H1 (cell line): ENCODE data around the gene PKD1. TPM values are rescaled to one million over a fixed set of nuclear protein-coding genes. Genes with fewer than 3 reads are reported as not detected.

Source experiments
- CTBP2 ChIP-seq: IDR thresholded peaks from 2 replicates; pipeline ENCODE4 v1.7.0; 2011; ENCODE audit warnings: borderline replicate concordance, mild to moderate bottlenecking, moderate library complexity, mixed read lengths, low read length; ENCODE audit not compliant: insufficient read depth, insufficient read length
- HDAC6 ChIP-seq: IDR thresholded peaks from one replicate; pipeline ENCODE4 v1.7.1; 2012; ENCODE audit warnings: low read depth, mild to moderate bottlenecking, inconsistent platforms, low read length, moderate library complexity
- RAD21 ChIP-seq, 2 experiments: IDR thresholded peaks in 1 of 2; conservative IDR thresholded peaks in 1 of 2; 2 replicates each; pipeline ENCODE4 v1.6.1; 2011; ENCODE audit warnings: low read depth in 2 of 2, low read length in 2 of 2, improper control_type of control experiment in 1 of 2, inconsistent platforms in 1 of 2, mild to moderate bottlenecking in 1 of 2, moderate library complexity in 1 of 2
- SIX5 ChIP-seq: IDR thresholded peaks from 2 replicates; pipeline ENCODE4 v1.6.1; 2011; ENCODE audit warnings: mild to moderate bottlenecking, low read depth, low read length
- SUZ12 ChIP-seq: fragments of 200-600 bp; sonication (generic); IDR thresholded peaks from 2 replicates; pipeline ENCODE4 v1.6.1; 2012; ENCODE audit warnings: mild to moderate bottlenecking, inconsistent platforms, low read length, moderate library complexity, mixed read lengths
- TEAD4 ChIP-seq: IDR thresholded peaks from 2 replicates; pipeline ENCODE4 v1.6.1; 2012; ENCODE audit warnings: low read depth, low read length, inconsistent platforms, mixed read lengths
- polyA plus RNA-seq, 7 experiments: library from polyadenylated mRNA; depleted of rRNA in 3 of 7; stranded (reverse) in 5 of 7; unstranded in 2 of 7; fragments of >200 nt in 5 of 7; fragments of 200-250 nt in 2 of 7; gene quantifications; 1 replicate in 5 of 7; 2 replicates in 1 of 7; 4 replicates in 1 of 7; pipeline versions ENCODE4 v1.2.1 to v1.2.3, GENCODE V29; 2011 to 2013; ENCODE audit warnings: missing spikeins in 2 of 7, mixed read lengths in 2 of 7
- total RNA-seq: library from RNA; stranded (reverse); fragmentation: NEBNext Ultra II Directional; extraction: Animal tissue kit (Norgen Biotek cat#: 25700); gene quantifications from 2 replicates; pipeline ENCODE4 v1.2.1, GENCODE V29; 2021

Gene PKD1
- total and polyA plus RNA-seq, 2 of the 8 experiments (the other 6 are each of a cell fraction or from before 2014, with no cell fraction given) = 40.6 to 52.7 TPM

DNA sequence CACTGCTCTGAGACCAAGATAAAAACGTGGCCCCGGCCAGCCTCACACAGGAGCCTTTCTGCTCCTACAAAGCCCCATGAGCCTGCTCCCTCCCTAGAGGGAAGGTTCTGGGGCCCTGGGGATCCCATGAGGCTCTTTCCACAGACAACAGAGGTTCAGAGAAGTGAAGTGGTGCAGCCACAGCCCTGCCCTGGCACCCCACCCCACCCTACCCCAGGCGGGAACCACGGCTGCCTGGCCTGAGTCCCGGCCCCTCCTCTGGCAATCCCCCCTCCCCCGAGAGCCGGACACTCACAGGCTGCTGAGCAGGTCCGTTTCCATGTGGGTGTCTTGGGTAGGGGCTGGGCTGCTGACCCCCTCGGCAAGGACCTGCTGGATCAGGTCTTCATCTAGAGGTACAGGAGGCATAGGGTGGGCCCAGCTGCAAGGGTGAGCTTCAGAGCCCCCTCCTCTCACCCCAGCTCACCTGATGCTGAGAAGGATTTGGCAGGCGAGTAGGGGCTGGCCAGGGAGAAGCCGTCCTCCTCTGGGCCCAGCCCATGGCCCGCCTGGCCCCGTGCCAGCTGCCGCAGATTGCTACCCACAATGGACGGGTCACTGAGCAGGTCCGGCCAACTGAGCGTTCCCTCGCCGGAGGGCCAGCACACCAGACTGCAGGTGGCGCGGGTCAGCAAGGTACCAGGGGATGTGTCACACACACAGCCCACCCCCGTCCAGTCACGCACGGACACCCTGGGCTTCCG lies 38.7 kb downstream of the PKD1 start (continued):
- no peak for TF ChIP-seq SUZ12
- TF ChIP-seq TEAD4 = no peak
- TF ChIP-seq CTBP2 = no peak
- no peak for TF ChIP-seq SIX5
- TF ChIP-seq HDAC6 = no peak
- no peak for TF ChIP-seq RAD21 (IDR thresholded peaks at IDR 0.05 in 1 of 2, conservative IDR thresholded peaks at IDR 0.05 in 1 of 2; ENCODE audit: low read depth in 2 of 2, low read length in 2 of 2)
